Measurements from ENCODE around the gene PHF12. TPM values are rescaled to one million over a fixed set of nuclear protein-coding genes. Genes with fewer than 3 reads are reported as not detected.

The PHF12 gene
- total RNA-seq: 14.8 TPM
- long read RNA-seq, full-length matches to known transcripts: 2 of 19 reads
- long read RNA-seq, partial matches to known transcripts: 13 of 19 reads
- long read RNA-seq, other reads (novel, unspliced or antisense): 4 of 19 reads

DNA sequence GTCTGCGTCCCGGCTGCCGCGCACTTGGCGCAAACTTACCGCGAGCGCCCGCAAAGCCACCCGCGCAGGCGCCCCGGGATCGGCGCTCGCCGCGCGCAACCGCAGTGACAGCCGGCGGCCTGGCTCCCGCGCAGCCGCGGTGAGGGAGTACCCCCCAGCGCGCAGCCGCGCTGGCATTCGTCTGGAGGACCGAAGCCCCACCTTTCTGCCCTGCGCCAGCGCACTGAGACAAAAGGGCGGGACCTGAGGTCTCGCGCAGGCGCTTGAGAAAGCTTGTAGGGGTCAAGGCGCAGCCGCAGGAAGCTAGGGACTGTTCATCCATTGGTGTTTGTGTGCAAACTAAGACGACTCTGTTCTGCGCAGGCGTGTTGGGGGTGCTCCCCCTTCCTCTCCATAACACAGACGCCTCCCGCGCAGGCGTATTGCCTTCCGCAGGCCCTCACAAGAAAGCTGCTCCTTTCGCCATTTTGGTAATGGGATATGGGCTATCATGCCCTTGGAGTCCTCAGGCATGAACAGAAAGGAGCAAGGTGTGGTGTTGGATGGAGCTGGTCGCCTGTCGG lies at the start of gene PHF12:
TSS of gene PHF12 (minus strand) at position 91 of the 563 bp plus-strand sequence. CDS start 558 bp downstream, outside the sequence.
- peak; percentile 100 for DNase-seq
- intact Hi-C loops (cut with DNase I): loop anchor here (5.0 kb wide), 1 partner anchor 224 kb away; the partner anchor contains the start of genes NEK8 and TLCD1
- ATAC-seq (ENCODE audit: poor library complexity): peak; percentile 84

DNA sequence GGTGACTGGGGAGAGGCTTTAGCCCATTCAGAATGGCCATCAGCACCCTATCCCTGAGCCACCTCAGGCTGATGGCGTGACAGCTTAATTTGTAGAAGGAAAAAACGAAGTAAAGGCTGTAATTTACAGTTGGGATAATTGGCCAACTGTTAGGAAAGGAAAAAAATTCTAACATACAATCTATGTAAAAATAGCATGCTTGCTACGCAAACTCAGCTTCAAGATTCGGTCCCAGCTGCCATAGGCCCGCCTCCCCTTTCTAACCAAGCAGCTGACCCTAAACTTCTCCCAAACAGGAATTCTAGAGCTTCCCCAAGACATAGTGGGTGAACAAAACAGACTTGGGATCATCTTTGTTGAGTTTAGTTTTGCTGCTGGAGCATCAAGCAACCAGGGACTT lies 49.7 kb upstream of the PHF12 start:
- DNase-seq (no peak), ATAC-seq (ENCODE audit: poor library complexity) (no peak)
- intact Hi-C loops (cut with DNase I): no loop called here

DNA sequence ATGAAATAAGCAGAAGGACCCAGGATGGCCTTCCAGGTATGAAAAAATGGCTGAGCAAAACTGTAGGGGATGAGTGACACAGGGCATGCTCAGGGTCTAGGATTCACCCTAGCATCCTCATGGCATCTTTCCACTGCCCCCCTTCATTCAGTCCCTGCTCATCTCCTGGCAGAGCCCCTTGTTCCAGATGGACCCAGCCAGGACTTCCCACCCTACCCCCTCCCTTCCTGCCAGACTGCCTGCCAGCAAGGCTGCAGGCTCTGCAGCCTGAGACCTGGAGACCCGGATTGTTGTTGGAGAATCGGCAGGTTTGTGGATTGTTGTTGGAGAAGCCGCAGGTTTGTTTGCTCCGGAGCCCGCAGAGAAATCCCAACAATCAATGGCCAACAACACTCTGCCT lies 47.9 kb upstream of the PHF12 start:
- intact Hi-C loops (cut with DNase I): no loop called here
- ATAC-seq (ENCODE audit: poor library complexity): no peak
- DNase-seq: no peak

DNA sequence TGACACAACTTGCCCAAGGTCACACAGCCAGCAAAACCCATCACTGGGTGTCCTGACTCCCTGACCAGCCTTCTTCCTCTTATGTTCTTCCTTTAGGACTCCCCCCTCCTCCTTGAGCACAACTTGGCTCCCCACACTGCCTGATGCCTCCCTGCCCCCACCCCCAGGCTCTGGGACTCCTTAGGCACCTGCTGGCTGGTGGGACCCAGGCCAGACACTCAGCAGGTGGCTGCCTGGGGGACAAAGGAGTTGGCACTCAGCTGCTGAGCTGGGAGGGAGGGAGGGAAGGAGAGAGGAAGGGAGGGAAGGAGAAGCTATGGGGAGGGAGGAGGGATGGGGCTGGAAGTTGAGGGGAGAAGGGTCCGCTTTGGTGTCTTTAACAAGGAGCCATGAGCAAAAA lies 46.5 kb upstream of the PHF12 start:
- DNase-seq (no peak), ATAC-seq (ENCODE audit: poor library complexity) (no peak)

DNA sequence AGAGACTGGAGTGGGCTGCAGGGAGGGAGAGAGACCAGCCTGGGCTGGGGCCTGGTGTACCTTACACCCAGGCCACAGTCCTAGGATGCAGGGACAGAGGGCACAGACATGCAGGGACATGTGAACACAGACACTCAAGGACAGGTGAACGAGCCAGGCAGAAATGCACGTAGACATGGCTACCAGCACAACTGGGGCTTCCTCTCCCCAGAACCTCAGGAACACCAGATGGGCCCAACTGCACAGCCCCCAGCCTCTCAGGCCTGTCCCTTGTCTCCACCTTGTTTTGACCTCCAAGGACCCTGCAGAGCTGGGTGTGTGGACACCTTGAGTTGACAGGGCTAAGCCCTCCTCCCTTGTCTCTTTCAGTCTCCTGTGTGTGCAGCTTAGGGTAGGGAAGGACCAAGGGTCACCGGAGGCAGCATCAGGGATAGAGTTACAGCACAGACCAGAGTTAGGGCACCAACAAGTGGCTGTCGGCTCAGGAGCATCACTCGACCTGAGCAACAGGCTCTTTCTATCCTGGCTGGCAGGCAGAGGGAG lies 45.3 kb upstream of the PHF12 start:
- ATAC-seq (ENCODE audit: poor library complexity): no peak
- no peak for DNase-seq
- intact Hi-C loops (cut with DNase I): no loop called here

More for the DNA sequence above, 46.5 kb upstream of the PHF12 start:
- intact Hi-C loops (cut with DNase I): no loop called here

DNA sequence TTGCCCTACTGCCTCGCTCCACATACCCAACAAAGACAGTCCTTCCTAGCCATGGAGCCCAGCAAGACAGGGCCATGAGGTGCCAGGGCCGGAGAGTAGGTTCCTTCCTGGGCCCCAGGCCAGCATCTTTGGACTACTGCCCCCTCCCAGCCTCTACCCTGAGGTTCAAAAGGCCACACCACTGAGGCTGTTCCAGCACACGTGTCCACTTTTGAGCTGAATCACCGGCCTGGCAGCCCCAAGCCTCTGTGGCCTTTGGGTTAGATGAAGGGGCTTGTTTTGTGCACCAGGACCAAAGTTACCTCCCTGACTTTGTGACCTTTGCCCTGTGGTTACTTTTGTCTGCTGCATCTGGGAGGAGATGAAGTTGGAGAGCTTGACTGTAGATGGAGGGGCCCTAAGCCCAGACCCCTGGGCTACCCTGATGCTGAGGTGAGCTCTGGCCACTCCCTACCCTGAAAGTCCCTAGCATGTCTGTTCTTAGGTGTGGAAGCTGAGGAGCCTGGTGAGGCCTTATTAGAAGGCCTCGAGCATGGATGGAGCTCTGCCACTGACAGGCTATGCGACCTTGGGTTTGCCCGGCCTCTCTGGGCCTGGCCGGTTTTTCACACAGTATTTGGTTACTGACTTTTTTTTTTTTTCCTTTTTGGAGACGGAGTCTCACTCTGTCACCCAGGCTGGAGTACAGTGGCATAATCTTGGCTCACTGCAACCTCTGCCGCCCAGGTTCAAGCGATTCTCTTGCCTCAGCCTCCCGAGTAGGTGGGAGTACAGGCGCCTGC lies 42.5 kb upstream of the PHF12 start:
- ATAC-seq (ENCODE audit: poor library complexity) (no peak), DNase-seq (no peak)
- intact Hi-C loops (cut with DNase I): no loop called here

DNA sequence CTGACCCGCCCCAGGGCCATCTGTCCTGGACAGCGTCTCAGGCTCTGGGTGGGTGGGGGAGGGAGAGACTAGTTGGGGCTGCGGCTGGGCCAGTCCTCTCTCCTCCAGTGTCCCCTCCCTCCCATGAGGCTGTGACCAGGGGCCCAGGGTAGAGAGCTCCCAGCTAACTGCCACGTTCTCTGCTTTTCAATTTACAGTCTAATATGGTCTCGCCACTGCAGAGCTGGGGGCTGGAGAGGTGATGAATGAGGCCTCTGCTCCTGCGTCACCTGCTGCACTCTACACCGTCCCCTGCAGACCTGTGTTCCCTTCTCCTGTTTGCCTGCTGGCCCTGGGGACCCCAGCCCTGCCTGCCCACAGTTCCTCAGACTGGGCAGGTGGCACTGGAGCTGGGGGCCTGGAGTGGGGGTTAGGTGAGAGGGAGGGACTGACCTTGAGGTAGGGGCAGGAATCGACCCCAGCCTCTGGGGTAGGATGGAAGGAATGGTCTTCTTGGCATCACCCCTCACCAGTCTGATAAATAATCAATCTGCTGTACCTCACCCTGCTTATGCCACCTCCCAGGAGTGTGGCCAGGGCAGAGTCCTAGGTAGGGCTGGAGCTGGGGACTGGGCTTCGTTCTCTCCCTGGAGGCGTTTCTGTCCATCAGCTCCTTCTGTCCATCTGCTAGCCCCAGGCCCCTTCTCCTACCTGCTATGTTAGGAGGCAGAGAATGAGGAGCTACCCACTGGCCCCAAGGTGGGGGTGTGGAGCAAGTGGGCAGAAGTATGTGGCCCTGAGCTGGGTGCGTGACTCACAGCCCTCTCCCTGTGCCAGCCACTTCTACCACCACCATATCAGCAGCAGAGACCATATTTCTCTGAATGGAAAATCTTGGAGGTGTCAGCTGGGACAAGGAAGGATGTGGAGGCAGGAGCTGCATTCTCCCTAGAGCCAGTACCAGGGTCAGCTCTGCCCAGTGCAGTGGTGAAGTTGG lies 41.6 kb upstream of the PHF12 start:
- DNase-seq (no peak), ATAC-seq (ENCODE audit: poor library complexity) (no peak)
- intact Hi-C loops (cut with DNase I): no loop called here

DNA sequence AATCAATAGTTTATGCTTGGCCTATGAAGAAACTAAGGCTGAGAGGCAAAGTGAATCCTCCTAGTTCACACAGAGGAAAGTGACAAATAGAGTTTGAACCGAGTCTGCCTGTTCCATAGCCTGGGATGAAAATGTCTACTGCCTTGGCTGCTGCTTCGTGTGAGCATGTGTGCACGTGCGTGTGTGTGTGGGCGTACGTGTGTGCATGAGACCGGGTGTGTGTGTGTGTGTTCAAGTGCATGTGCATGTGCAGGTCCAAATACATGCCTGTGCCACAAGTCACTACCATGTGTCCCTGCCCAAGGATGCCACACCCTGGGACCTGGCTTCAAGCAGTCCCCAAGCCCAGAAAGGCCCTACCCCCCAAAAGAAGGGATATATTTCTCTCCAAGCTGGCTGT lies 40.9 kb upstream of the PHF12 start:
- intact Hi-C loops (cut with DNase I): no loop called here
- no peak for DNase-seq
- ATAC-seq (ENCODE audit: poor library complexity): no peak

DNA sequence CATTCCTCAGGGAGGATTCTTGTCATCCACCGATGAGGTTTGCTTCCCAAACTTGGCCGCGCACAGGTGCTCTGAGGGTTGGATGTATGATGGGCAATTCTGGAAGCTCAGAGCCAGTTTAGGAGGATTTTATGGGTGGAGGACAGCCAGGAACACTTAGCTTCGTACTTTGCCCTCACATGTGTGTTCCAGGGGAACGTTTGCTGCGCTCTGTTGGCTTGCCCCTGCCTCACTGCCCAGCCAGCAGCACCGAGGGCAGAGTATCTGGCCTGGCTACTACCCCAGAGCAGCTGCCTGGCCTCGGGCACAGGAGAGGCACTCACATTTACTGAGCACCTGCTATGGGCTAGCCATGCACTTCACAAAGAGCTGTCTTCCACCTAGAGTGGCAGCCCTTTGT lies 40.5 kb upstream of the PHF12 start:
- peak; percentile 31 for ATAC-seq (ENCODE audit: poor library complexity)
- no peak for DNase-seq
- intact Hi-C loops (cut with DNase I): no loop called here

DNA sequence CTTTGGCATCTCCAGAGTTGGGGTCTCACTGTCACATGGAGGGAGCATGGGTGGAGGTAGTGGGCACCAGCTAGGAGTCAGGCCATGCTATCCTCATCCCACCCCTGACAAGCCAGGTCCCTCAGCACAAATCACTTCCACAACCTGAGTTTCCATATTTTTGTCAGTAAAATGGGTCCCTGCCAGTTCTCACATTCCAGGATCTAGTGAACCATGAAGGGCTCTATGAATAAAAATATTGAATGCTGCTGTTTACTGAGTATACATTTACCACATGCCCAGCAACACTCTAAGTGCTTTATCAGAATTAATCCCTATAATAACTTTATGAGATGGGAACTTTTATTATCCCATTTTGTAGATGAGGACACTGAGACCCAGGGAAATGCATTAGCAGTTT lies 37.7 kb upstream of the PHF12 start:
- intact Hi-C loops (cut with DNase I): no loop called here
- ATAC-seq (ENCODE audit: poor library complexity): no peak

DNA sequence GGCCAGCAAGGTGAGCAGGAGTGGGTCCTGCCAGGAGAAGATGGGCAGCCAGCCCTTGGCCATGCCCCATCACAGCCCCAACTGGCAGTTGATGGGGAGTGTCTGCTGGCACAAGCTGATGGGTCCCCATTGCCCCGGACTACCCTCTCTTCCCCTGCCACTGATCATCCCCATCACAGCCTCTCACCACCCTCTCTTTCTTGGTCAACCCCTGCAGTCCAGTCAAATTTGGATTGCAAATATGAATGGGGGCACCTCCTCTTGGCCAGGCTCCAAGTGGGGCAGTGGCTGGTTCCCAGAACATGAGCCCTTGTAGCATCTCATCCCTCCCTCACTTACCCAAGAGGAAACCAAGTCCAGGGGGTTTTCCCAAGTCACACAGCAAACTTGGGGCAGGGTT lies 37.2 kb upstream of the PHF12 start:
- intact Hi-C loops (cut with DNase I): no loop called here
- ATAC-seq (ENCODE audit: poor library complexity) (no peak), DNase-seq (no peak)

More for the DNA sequence above, 37.7 kb upstream of the PHF12 start:
- no peak for DNase-seq

DNA sequence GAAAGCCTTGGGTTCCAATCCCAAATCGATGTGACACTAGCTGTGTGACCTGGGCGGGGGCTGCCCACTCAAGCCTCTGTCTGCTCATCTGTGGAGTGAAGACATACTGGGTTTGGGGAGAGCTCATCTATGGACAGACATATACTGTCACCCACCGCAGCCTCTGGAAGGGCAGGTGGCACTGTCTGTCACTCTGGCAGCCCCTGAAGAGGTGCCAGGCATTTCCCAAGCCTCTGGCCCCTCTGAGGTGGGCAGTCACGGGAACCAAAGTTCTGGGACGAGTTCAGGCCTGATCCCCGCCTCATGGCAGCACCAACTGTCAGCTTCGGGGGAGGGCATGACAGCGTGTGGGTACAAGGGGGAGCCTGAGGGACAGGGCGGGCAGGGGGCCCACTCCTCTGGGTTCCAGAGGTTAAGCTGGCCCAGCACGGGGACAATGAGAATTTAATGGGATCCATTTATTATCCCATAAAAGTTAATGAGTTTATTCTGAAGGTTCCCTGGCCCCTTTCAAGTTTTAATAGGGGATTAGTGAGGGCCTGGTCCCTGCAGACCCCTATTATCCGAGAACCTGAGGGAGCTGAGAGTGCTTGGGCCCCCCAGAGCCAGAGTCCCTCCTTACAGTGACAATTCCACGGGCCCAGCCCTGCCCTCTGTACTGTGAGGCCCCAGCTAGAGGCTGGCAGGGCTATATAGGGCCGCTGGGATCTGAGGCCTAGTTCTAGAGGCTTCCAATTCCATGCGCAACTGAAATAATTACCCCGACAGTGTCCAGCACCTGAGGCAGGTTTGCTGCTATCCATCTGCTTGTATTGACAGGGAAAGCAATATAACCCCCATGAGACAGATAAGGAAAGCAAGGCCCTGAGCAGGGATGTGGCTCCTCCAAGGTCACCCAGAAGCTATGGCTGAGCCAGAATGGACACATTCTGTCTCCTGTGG lies 35.7 kb upstream of the PHF12 start:
- ATAC-seq (ENCODE audit: poor library complexity) (no peak), DNase-seq (no peak)
- intact Hi-C loops (cut with DNase I): no loop called here

DNA sequence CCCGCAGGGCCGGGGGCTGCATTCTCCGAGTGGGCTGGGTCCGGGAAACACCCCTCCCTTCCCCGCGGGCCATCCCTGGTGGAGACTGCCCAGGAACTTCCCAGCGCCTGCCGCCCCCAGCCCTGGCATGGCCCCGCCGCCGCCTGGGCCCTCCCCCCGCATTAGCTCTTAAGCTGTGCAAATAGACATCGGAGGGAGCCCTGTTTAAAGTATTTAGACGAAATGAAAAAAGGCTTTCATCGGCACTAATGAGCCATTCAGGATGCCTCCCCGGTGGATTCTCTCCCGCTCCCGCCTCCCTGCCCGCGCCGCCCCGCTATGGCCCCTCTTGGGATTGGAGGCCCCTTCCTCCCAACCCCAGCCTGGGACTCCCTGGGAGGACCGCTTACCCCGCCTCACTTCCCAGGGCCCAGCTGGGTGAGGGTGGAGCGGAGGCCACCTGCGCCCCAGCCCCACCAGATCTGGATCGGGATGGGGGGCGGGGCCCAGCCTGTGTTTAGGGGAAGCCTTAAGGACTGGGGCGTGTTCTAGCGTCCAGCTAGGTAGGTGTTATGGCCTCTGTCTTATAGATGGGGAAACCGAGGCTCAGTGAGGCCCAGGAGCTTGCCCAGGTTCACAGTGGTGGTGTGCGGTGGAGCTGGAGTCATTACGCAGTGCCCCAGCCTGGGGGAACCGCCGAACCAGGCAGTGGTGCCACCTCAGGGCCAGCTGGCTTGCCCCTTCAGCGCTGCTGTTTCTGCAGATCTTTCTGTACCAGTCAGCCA lies 34.8 kb upstream of the PHF12 start:
- DNase-seq (no peak), ATAC-seq (ENCODE audit: poor library complexity) (no peak)
- intact Hi-C loops (cut with DNase I): no loop called here

DNA sequence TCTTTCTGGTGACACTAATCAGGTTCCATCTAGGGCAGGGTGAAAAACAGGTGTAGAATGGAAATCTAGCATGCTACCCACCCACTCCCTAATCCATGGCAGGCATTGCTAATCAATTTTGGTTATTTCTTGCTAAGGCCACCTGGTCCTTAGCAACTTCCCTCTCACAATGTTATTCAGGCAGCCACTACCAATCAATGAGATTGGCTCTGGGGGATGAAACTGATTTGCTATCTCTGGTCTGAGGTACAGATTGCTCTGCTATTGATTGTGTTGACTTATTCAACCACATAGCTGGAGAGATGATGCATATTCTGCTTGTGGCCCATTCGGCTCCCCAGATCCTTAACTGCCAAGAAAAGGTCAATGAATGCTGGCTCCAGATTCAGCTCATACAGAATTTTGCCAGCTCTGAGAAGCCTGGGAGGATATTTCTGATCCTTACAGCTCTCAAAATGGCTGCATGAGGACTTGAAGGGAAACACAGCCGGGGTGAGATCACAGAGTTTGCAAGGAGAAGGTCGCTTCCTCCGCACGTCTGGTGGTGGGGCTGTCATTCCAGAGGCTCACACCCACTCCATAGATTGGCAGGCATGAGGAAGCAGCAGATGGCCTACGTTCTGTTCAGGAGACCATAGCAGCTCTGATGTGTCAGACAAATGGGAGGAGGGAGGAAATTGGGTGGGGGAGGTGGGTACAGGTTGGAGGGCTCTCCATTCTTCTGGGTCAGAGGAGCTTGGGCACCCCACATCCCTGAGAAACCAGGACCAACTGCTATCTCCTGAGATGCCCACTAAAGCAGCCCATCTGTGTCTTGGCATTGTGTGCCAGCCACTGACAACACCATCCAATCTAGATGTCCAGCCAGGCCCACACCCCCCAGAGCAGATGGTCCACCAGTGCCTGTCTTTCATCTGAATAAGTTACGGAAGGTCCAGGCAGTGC lies 32.2 kb upstream of the PHF12 start:
- DNase-seq (no peak), ATAC-seq (ENCODE audit: poor library complexity) (no peak)
- intact Hi-C loops (cut with DNase I): no loop called here

DNA sequence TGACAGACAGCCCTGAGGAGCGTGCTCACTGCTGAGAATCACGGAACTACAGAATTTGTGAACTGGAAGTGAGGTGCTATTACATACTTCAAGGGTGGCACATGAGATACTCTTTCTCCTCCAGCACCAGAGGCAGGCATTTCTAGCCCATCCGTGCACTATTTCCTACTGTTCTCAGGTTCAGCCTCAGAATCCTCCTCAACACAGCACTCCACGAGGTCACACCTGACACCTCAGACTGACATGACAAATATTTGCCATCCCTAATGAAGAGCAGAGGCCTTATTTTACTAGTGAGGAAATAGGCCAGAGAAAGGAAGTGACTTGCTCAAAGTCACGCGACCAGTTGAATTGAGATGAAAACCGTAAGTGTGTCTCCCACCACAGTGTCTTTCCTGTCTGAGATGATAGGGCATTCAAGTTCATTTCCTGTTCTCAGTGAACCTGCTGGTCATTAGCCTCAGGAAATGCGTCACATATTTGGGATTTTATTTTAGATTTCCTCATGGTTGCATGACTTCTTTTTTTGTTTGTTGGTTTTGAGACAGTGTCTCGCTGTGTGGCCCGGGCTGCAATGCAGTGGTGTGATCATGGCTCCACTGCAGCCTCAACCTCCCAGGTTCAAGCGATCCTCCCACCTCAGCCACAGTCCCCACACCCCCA lies 30.9 kb upstream of the PHF12 start:
- intact Hi-C loops (cut with DNase I): no loop called here
- no peak for DNase-seq
- peak; percentile 57 for ATAC-seq (ENCODE audit: poor library complexity)

All from Right ventricle myocardium superior (tissue), 1 donor.